Testis (tissue), 2 donors: ENCODE data around the gene OR5K1.

ENCODE experiments used
- POLR2A ChIP-seq: fragments of 450-650 bp; IDR thresholded peaks from one replicate; pipeline ENCODE4 v1.6.1; 2017; ENCODE audit warnings: antibody characterized with exemption, mild to moderate bottlenecking, moderate library complexity
- TF ChIP-seq, protein P1 (sequence below), 3 experiments: fragments of 450-650 bp in 2 of 3; fragments of 200-600 bp in 1 of 3; sonication (generic) in 1 of 3; IDR thresholded peaks; one replicate each; pipeline ENCODE4 v1.5.1; 2016 to 2019; ENCODE audit warnings: antibody characterized with exemption in 3 of 3, mild to moderate bottlenecking in 2 of 3, moderate library complexity in 1 of 3

GRCh38 chr3:98518816-98519215, 55.8 kb downstream of the OR5K1 start:
- TF ChIP-seq, protein P1, sequence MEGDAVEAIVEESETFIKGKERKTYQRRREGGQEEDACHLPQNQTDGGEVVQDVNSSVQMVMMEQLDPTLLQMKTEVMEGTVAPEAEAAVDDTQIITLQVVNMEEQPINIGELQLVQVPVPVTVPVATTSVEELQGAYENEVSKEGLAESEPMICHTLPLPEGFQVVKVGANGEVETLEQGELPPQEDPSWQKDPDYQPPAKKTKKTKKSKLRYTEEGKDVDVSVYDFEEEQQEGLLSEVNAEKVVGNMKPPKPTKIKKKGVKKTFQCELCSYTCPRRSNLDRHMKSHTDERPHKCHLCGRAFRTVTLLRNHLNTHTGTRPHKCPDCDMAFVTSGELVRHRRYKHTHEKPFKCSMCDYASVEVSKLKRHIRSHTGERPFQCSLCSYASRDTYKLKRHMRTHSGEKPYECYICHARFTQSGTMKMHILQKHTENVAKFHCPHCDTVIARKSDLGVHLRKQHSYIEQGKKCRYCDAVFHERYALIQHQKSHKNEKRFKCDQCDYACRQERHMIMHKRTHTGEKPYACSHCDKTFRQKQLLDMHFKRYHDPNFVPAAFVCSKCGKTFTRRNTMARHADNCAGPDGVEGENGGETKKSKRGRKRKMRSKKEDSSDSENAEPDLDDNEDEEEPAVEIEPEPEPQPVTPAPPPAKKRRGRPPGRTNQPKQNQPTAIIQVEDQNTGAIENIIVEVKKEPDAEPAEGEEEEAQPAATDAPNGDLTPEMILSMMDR (IDR thresholded peaks at IDR 0.05) = no peak
- TF ChIP-seq POLR2A = no peak
